Natural killer cell (primary cell): ENCODE measurements around the gene OPRD1. TPM values are rescaled to one million over a fixed set of nuclear protein-coding genes. Genes with fewer than 3 reads are reported as not detected.
"Not testable (repeated sequence)": the region's sequence is repeated elsewhere in the genome, so short reads cannot be mapped to it uniquely, and the experiment has no call there.

ENCODE experiments used
- ATAC-seq, 3 donors: fragments of 150-1000 bp in 2 of 3; fragments of 200-7000 bp in 1 of 3; cut with Tn5 transposase; 1 replicate in 1 of 3; 2 replicates in 2 of 3; pipeline ENCODE4 v1.10.0; 2021; ENCODE audit warnings: mild to moderate bottlenecking in 2 of 3, moderate library complexity in 2 of 3
- DNase-seq, 2 donors: peaks; one replicate each; pipeline versions ENCODE4 v3.0.0 to v3.0.0-alpha.2; 2013 to 2021; ENCODE audit warnings: mixed read lengths in 1 of 2
- H3K27ac ChIP-seq: one replicate; pipeline ENCODE4 v1.5.1; 2013; ENCODE audit warnings: mild to moderate bottlenecking, low read length
- H3K27me3 ChIP-seq: one replicate; pipeline ENCODE4 v1.6.1; 2013; ENCODE audit warnings: low read length; ENCODE audit not compliant: control insufficient read depth, insufficient read depth
- H3K36me3 ChIP-seq: one replicate; pipeline ENCODE4 v1.6.1; 2013; ENCODE audit warnings: low read length; ENCODE audit not compliant: control insufficient read depth, insufficient read depth
- H3K4me1 ChIP-seq: one replicate; pipeline ENCODE4 v1.6.1; 2013; ENCODE audit warnings: low read length; ENCODE audit not compliant: control insufficient read depth, insufficient read depth
- H3K4me3 ChIP-seq: one replicate; pipeline ENCODE4 v1.5.1; 2013; ENCODE audit warnings: low read length
- H3K9me3 ChIP-seq: one replicate; pipeline ENCODE4 v1.6.1; 2013; ENCODE audit warnings: low read length; ENCODE audit not compliant: control insufficient read depth, insufficient read depth
- H3K27ac Mint-ChIP-seq, 2 donors: one replicate each; pipeline ENCODE4 v1.8.0; 2022; ENCODE audit warnings: mild to moderate bottlenecking in 2 of 2, mixed read lengths in 2 of 2, moderate library complexity in 1 of 2
- H3K27me3 Mint-ChIP-seq, 2 donors: one replicate each; pipeline ENCODE4 v1.8.0; 2022; ENCODE audit warnings: low read depth in 2 of 2, mixed read lengths in 2 of 2
- H3K36me3 Mint-ChIP-seq: one replicate; pipeline ENCODE4 v1.8.0; 2022; ENCODE audit warnings: mixed read lengths
- H3K4me1 Mint-ChIP-seq, 2 donors: one replicate each; pipeline ENCODE4 v1.8.0; 2022; ENCODE audit warnings: mixed read lengths in 2 of 2
- H3K4me3 Mint-ChIP-seq: one replicate; pipeline ENCODE4 v1.8.0; 2022; ENCODE audit warnings: mild to moderate bottlenecking, moderate library complexity, mixed read lengths
- H3K9me3 Mint-ChIP-seq, 2 donors: one replicate each; pipeline ENCODE4 v1.8.0; 2022; ENCODE audit warnings: mixed read lengths in 2 of 2
- CTCF ChIP-seq: fragments of 200-600 bp; IDR thresholded peaks from one replicate; pipeline ENCODE4 v1.8.0; 2022; ENCODE audit warnings: antibody characterized with exemption
- WGBS: methylation state at CpG from one replicate; pipeline ENCODE4 v1.1.7; 2013; ENCODE audit warnings: missing lambda C conversion rate; ENCODE audit not compliant: insufficient coverage; 5-methylcytosine and 5-hydroxymethylcytosine counted together
- intact Hi-C: fragments of 100-400 bp; cut with micrococcal nuclease; formaldehyde crosslinking; loops from one replicate; pipeline ENCODE4 v1.14.2; 2022
- total RNA-seq, 4 donors: library from RNA; stranded (reverse); fragments of 120-200 nt in 1 of 4; gene quantifications; one replicate each; pipeline versions ENCODE4 v1.2.3 to v1.2.4, GENCODE V29; 2013 to 2022

The OPRD1 gene
- total RNA-seq, 3 donors from 2014 or later (not counting 1 experiment from before 2014, with no cell fraction given): not detected

DNA sequence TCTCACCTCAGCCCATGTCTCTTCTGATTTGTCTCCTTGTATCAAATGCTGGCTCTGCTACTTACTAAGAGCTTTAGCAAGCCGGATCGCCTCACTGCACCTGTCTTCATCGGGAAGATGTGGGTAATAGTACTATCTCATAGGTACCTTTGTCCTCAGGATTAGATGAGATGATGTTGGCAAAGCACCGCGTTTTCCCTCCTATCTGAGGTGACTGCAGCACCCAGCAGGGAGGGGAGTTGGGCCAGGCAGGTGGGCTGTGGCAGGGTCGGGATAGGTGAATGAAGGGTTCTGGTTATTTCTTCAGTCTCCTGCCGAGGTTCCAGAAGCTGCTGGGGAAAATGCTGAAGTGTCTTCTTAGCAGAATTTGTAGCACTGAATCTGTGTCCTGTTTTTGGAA is 5.2 kb downstream of the OPRD1 start:
- Histone ChIP-seq H3K4me1 (no peaks in the 10 kb centered on the region), H3K4me3 (no peak overlapping the region), H3K36me3 (no peaks in the 10 kb centered on the region), H3K9me3 (no peaks in the 10 kb centered on the region), H3K27ac (no peak overlapping the region), H3K27me3 (peaks cover 4% of the 10 kb centered on the region)
- Mint-ChIP-seq H3K36me3 (no peaks in the 10 kb centered on the region), H3K9me3 (no peaks in the 10 kb centered on the region), H3K4me3 (no peak overlapping the region), H3K4me1 (no peaks in the 10 kb centered on the region), H3K27me3 (peaks cover 24 to 31% of the 10 kb centered on the region in 2 donors), H3K27ac (no peak overlapping the region)
- no peak for TF ChIP-seq CTCF
- WGBS: 81% methylated on average over 7 of the region's 7 CpGs
- ATAC-seq: no peak
- DNase-seq: no peak
- intact Hi-C loops: no loop called here

- H3K9me3 ChIP-seq: no peaks in the 10 kb centered on the region
- no peak overlapping the region for H3K27ac ChIP-seq
- H3K36me3 ChIP-seq: no peaks in the 10 kb centered on the region
- Mint-ChIP-seq H3K4me3 (no peak overlapping the region), H3K9me3 (no peaks in the 10 kb centered on the region), H3K27ac (no peak overlapping the region), H3K36me3 (no peaks in the 10 kb centered on the region), H3K4me1 (no peaks in the 10 kb centered on the region), H3K27me3 (peaks cover 13 to 18% of the 10 kb centered on the region in 2 donors)
- H3K4me3 ChIP-seq: no peak overlapping the region
- no peak for DNase-seq
- H3K27me3 ChIP-seq: peaks cover 2% of the 10 kb centered on the region
- no peak for ATAC-seq
- H3K4me1 ChIP-seq: no peaks in the 10 kb centered on the region
- no peak for TF ChIP-seq CTCF
- intact Hi-C loops: no loop called here
Measured at GRCh38 chr1:28819020-28819419, 7.0 kb downstream of the OPRD1 start.

DNA sequence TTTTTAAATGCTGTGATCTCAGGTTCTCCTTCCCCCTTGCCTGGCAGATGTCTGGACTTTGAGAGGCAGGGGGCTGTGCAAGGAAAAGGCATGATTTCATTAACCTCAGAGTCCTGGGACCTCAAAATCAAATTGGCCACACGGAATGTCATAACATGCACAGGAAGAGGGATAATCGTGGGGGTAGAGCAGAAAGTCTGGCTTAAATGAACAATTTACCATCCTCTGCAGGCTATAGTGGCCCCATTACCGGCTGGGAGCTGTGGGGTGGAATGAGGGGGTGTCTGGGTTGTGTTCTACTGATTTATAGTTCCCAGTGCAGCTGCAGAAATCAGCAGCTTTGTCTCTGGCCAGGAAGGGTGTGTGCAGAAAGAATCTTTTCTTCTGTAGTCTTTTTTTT is 10.8 kb downstream of the OPRD1 start:
- no peaks in the 10 kb centered on the region for H3K27me3 ChIP-seq
- peaks cover 0 to 2% of the 10 kb centered on the region in 2 donors for H3K27me3 Mint-ChIP-seq
- intact Hi-C loops: no loop called here

GRCh38 chr1:28824061-28824460 is 12.1 kb downstream of the OPRD1 start:
- not testable (repeated sequence) for H3K4me3 Mint-ChIP-seq
- 94% methylated on average over 11 of the region's 11 CpGs for WGBS

More for the DNA sequence above, 10.8 kb downstream of the OPRD1 start:
- Histone ChIP-seq H3K27ac (no peak overlapping the region), H3K4me1 (no peaks in the 10 kb centered on the region), H3K9me3 (no peaks in the 10 kb centered on the region), H3K4me3 (no peak overlapping the region), H3K36me3 (no peaks in the 10 kb centered on the region)
- H3K4me1 Mint-ChIP-seq: no peaks in the 10 kb centered on the region
- H3K27ac Mint-ChIP-seq: no peak overlapping the region
- 71% methylated on average over 3 of the region's 3 CpGs for WGBS
- no peak for ATAC-seq
- no peak for TF ChIP-seq CTCF
- H3K4me3 Mint-ChIP-seq: no peak overlapping the region
- no peaks in the 10 kb centered on the region for H3K36me3 Mint-ChIP-seq
- DNase-seq: no peak
- H3K9me3 Mint-ChIP-seq: no peaks in the 10 kb centered on the region

DNA sequence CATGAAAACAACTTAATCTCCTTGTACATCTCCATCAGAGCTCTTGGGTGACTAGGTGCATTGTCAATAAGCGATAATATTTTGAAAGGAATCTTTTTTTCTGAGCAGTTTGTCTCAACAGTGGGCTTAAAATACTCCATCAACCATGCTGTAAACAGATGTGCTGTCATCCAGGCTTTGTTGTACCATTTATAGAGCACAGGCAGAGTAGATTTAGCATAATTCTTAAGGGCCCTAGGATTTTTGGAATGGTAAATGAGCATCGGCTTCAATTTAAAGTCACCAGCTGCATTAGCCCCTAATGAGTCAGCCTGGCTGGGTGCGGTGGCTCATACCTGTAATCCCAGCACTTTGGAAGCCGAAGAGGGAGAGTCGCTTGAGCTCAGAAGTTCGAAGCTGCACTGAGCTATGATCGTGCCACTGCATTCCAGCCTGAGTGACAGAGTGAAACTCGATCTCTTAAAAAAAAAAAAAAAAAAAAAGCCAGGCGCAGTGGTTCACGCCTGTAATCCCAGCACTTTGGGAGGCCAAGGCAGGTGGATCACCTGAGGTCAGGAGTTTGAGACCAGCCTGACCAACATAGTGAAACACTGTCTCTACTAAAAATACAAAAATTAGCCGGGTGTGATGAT is 16.4 kb downstream of the OPRD1 start:
- H3K4me1 ChIP-seq, H3K9me3 ChIP-seq, H3K4me1 Mint-ChIP-seq, H3K27ac Mint-ChIP-seq, H3K36me3 ChIP-seq, H3K36me3 Mint-ChIP-seq, H3K27me3 Mint-ChIP-seq, H3K9me3 Mint-ChIP-seq, H3K4me3 ChIP-seq, DNase-seq, H3K27ac ChIP-seq, ATAC-seq, H3K4me3 Mint-ChIP-seq, intact Hi-C loops, H3K27me3 ChIP-seq: not testable (repeated sequence)
- whole genome bisulfite sequencing: 82% methylated on average over 8 of the region's 11 CpGs

More at GRCh38 chr1:28824061-28824460, 12.1 kb downstream of the OPRD1 start:
- H3K27ac ChIP-seq, H3K4me1 ChIP-seq, H3K9me3 ChIP-seq, H3K27ac Mint-ChIP-seq, H3K4me3 ChIP-seq, H3K9me3 Mint-ChIP-seq, ATAC-seq, H3K36me3 Mint-ChIP-seq, H3K27me3 Mint-ChIP-seq, DNase-seq, intact Hi-C loops, H3K36me3 ChIP-seq, H3K27me3 ChIP-seq, H3K4me1 Mint-ChIP-seq: not testable (repeated sequence)
